ENCODE results near the gene GALE. TPM values are rescaled to one million over a fixed set of nuclear protein-coding genes. Genes with fewer than 3 reads are reported as not detected.
"Not testable (repeated sequence)": the region's sequence is repeated elsewhere in the genome, so short reads cannot be mapped to it uniquely, and the experiment has no call there.

Gene GALE
- total RNA-seq, 2 experiments from 2014 or later = 16.8 to 17.9 TPM

GRCh38 chr1:23805025-23805424 is 4.5 kb upstream of the GALE start:
- Histone ChIP-seq H3K9me3 (ENCODE audit: low read length) (no peaks in the 10 kb centered on the region), H4K20me1 (ENCODE audit: insufficient read depth, low read length) (no peaks in the 10 kb centered on the region), H3K4me2 (ENCODE audit: low read length) (no peak overlapping the region), H3K4me3 (ENCODE audit: low read depth, low read length, poor library complexity, severe bottlenecking) (no peak overlapping the region), H2AFZ (ENCODE audit: low read length) (no peak overlapping the region), H3K4me1 (ENCODE audit: insufficient read depth, low read length, poor library complexity, severe bottlenecking) (peaks cover 38% of the 10 kb centered on the region), H3K27ac (ENCODE audit: low read depth, low read length, poor library complexity, severe bottlenecking) (no peak overlapping the region), H3K36me3 (ENCODE audit: insufficient read depth, low read length) (no peaks in the 10 kb centered on the region), H3K9me2 (ENCODE audit: insufficient read depth, low read length) (no peaks in the 10 kb centered on the region), H3K79me2 (ENCODE audit: insufficient read depth, low read depth, low read length) (no peaks in the 10 kb centered on the region)
- no TSS peak for BruUV-seq (replicated peaks)
- DNase-seq (ENCODE audit: low spot score) = no peak
- intact Hi-C loops (cut with micrococcal nuclease; ENCODE audit: unreplicated experiment) = no loop called here
- TF ChIP-seq CTCF (conservative IDR thresholded peaks at IDR 0.05; ENCODE audit: low read length) (no peak), EZH2phosphoT487 (IDR thresholded peaks at IDR 0.05; ENCODE audit: borderline replicate concordance, low read depth, low read length) (no peak)
- ChIA-PET POLR2A (no interaction called here), CTCF (ENCODE audit: unreplicated experiment) (interaction anchor here (0.5 kb wide), 1 partner anchor 19 kb away, joined by 5 read pairs; no protein-coding TSS in a partner anchor)

- intact Hi-C loops (cut with micrococcal nuclease; ENCODE audit: unreplicated experiment) = no loop called here
- ChIA-PET POLR2A (no interaction called here), CTCF (ENCODE audit: unreplicated experiment) (no interaction called here)
- no peak overlapping the region for H3K4me2 ChIP-seq (ENCODE audit: low read length)
- H3K36me3 ChIP-seq (ENCODE audit: insufficient read depth, low read length) = peaks cover under 1% of the 10 kb centered on the region; the same call in 1 of the 2 replicates
- TF ChIP-seq EZH2phosphoT487 (IDR thresholded peaks at IDR 0.05; ENCODE audit: borderline replicate concordance, low read depth, low read length) = no peak
- peak; percentile 63 for TF ChIP-seq CTCF (conservative IDR thresholded peaks at IDR 0.05; ENCODE audit: low read length)
- no TSS peak for BruUV-seq (replicated peaks)
- peaks cover 38% of the 10 kb centered on the region for H3K4me1 ChIP-seq (ENCODE audit: insufficient read depth, low read length, poor library complexity, severe bottlenecking)
- no peak overlapping the region for H3K27ac ChIP-seq (ENCODE audit: low read depth, low read length, poor library complexity, severe bottlenecking)
- H4K20me1 ChIP-seq (ENCODE audit: insufficient read depth, low read length) = no peaks in the 10 kb centered on the region
- H3K9me2 ChIP-seq (ENCODE audit: insufficient read depth, low read length) = no peaks in the 10 kb centered on the region
- no peak for DNase-seq (ENCODE audit: low spot score)
- no peaks in the 10 kb centered on the region for H3K9me3 ChIP-seq (ENCODE audit: low read length)
- no peak overlapping the region for H2AFZ ChIP-seq (ENCODE audit: low read length)
- no peak overlapping the region for H3K4me3 ChIP-seq (ENCODE audit: low read depth, low read length, poor library complexity, severe bottlenecking)
- H3K79me2 ChIP-seq (ENCODE audit: insufficient read depth, low read depth, low read length) = no peaks in the 10 kb centered on the region
Observed at GRCh38 chr1:23804183-23804835, 3.8 kb upstream of the GALE start.

DNA sequence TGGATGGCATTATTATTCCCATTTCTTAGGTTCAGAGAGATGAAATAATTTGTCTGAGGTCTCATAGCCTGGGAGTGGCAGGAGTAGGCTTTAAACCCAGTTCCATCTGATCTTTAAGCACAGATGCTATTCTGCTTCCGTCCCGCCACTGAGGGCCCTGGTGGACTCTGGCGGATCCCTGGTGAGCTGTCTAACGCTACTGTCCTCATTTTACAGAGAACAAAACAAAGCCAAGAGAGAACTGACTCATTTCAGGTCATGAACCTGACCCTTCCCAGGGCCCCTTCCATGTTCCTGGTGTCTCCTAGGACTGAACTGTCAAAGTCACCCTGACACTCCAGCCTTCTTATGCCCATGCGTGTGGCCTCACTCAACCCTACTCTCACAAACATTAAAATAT is 3.1 kb upstream of the GALE start:
- no peak for TF ChIP-seq EZH2phosphoT487 (IDR thresholded peaks at IDR 0.05; ENCODE audit: borderline replicate concordance, low read depth, low read length)
- TF ChIP-seq CTCF (conservative IDR thresholded peaks at IDR 0.05; ENCODE audit: low read length) = no peak
- no peak overlapping the region for H3K4me2 ChIP-seq (ENCODE audit: low read length)
- no peak for DNase-seq (ENCODE audit: low spot score)
- no peak overlapping the region for H3K4me3 ChIP-seq (ENCODE audit: low read depth, low read length, poor library complexity, severe bottlenecking)
- H3K79me2 ChIP-seq (ENCODE audit: insufficient read depth, low read depth, low read length) = no peaks in the 10 kb centered on the region
- H3K27ac ChIP-seq (ENCODE audit: low read depth, low read length, poor library complexity, severe bottlenecking) = no peak overlapping the region
- ChIA-PET POLR2A (no interaction called here), CTCF (ENCODE audit: unreplicated experiment) (no interaction called here)
- H3K4me1 ChIP-seq (ENCODE audit: insufficient read depth, low read length, poor library complexity, severe bottlenecking) = peaks cover 42% of the 10 kb centered on the region
- intact Hi-C loops (cut with micrococcal nuclease; ENCODE audit: unreplicated experiment) = no loop called here
- no TSS peak for BruUV-seq (replicated peaks)
- no peaks in the 10 kb centered on the region for H4K20me1 ChIP-seq (ENCODE audit: insufficient read depth, low read length)
- peaks cover 7% of the 10 kb centered on the region; the same call in 1 of the 2 replicates for H3K36me3 ChIP-seq (ENCODE audit: insufficient read depth, low read length)
- no peaks in the 10 kb centered on the region for H3K9me3 ChIP-seq (ENCODE audit: low read length)
- H3K9me2 ChIP-seq (ENCODE audit: insufficient read depth, low read length) = no peaks in the 10 kb centered on the region
- H2AFZ ChIP-seq (ENCODE audit: low read length) = no peak overlapping the region

DNA sequence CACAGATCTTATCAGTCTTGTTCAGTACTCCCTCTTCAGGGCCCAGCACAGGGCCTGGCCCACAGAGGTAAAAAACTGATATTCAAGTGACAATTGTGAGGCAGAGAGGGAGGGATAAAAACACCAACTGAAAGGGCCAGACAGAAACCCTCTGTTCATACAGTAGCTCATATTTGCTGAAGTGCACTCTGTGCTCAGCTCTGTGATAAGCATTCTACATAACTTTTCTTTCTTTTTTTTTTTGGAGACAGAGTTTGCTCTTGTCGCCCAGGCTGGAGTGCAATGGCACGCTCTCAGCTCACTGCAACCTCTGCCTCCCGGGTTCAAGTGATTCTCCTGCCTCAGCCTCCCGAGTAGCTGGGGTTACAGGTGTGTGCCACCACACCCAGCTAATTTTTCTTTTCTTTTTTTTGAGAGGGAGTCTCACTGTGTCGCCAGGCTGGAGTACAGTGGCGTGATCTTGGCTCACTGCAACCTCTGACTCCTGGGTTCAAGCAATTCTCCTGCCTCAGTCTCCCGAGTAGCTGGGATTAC is 2.3 kb upstream of the GALE start:
- BruUV-seq (replicated peaks); H3K4me3 ChIP-seq (ENCODE audit: low read depth, low read length, poor library complexity, severe bottlenecking); intact Hi-C loops (cut with micrococcal nuclease; ENCODE audit: unreplicated experiment); H4K20me1 ChIP-seq (ENCODE audit: insufficient read depth, low read length); DNase-seq (ENCODE audit: low spot score); H3K9me3 ChIP-seq (ENCODE audit: low read length); H3K4me2 ChIP-seq (ENCODE audit: low read length); H2AFZ ChIP-seq (ENCODE audit: low read length); H3K9me2 ChIP-seq (ENCODE audit: insufficient read depth, low read length); H3K79me2 ChIP-seq (ENCODE audit: insufficient read depth, low read depth, low read length); H3K27ac ChIP-seq (ENCODE audit: low read depth, low read length, poor library complexity, severe bottlenecking): not testable (repeated sequence)
- peaks cover 38% of the 10 kb centered on the region for H3K4me1 ChIP-seq (ENCODE audit: insufficient read depth, low read length, poor library complexity, severe bottlenecking)
- peaks cover 12% of the 10 kb centered on the region; the same call in 1 of the 2 replicates for H3K36me3 ChIP-seq (ENCODE audit: insufficient read depth, low read length)
- ChIA-PET POLR2A (interaction anchor here (0.7 to 1.5 kb wide), 4 partner anchors 13 to 104 kb away, joined by 3 read pairs; no protein-coding TSS in a partner anchor), CTCF (ENCODE audit: unreplicated experiment) (interaction anchor here (0.6 to 1.2 kb wide), 3 partner anchors 11 to 114 kb away, joined by 3 to 4 read pairs (median 3); no protein-coding TSS in a partner anchor)

Measured in OCI-LY7 (cell line).